Measurements from ENCODE around the gene TBCE. TPM values are rescaled to one million over a fixed set of nuclear protein-coding genes. Genes with fewer than 3 reads are reported as not detected.

TBCE gene
- total and polyA plus RNA-seq, 9 of the 15 experiments (the other 6 are each of a cell fraction or from before 2014, with no cell fraction given), result 52.6 to 92.1 (median 82.1) TPM

DNA sequence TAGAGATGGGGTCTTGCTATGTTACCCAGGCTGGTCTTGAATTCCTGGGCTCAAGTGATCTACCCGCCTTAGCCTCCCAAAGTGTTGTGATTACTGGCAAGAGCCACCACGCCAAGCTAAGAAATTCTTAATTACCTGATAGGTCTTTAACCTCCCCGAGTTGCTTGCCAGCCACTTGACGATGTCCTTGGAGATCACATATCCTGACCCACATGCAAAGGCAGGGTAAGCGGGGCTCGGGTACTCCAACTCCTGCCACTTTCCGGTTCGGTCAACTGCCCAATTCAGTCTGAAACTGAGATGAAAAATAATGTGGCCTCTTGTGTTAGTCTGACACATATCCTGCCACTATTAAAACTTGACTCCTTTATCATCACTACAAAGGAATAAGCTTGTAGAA is 86.8 kb downstream of the TBCE start (continued):
- no peak for TF ChIP-seq HNRNPL (IDR thresholded peaks at IDR 0.05; ENCODE audit: low read depth, low read length)
- TF ChIP-seq NCOA4 (IDR thresholded peaks at IDR 0.05; ENCODE audit: partially characterized antibody), result no peak
- TF ChIP-seq GMEB1 (CRISPR knock-in tag; IDR thresholded peaks at IDR 0.05), result no peak
- no peak for TF ChIP-seq TARDBP (IDR thresholded peaks at IDR 0.05)
- no peak for TF ChIP-seq ZEB2 (IDR thresholded peaks at IDR 0.05)
- TF ChIP-seq NUFIP1 (IDR thresholded peaks at IDR 0.05; ENCODE audit: partially characterized antibody), result no peak
- no peak for TF ChIP-seq MBD2 (IDR thresholded peaks at IDR 0.05; ENCODE audit: borderline replicate concordance, low read depth)
- TF ChIP-seq HCFC1 (IDR thresholded peaks at IDR 0.05; ENCODE audit: low read depth, low read length), result no peak
- TF ChIP-seq RAD21 (CRISPR knock-in tag; conservative IDR thresholded peaks at IDR 0.05 in 1 of 2, IDR thresholded peaks at IDR 0.05 in 1 of 2), result no peak

GRCh38 chr1:235455097-235455496 is 87.9 kb downstream of the TBCE start:
- Histone ChIP-seq H3K36me3 (ENCODE audit: control insufficient read depth, insufficient read depth, low read length) (peaks cover 54% of the 10 kb centered on the region; the same call in 2 of the 3 replicates), H3K4me1 (replicated peaks in 1 of 2; ENCODE audit: control insufficient read depth in 2 of 2, insufficient read depth in 2 of 2, low read length in 2 of 2) (peaks cover 0 to 6% of the 10 kb centered on the region in 2 experiments; a peak in 3 of 5 replicates), H3K4me3 (no peak overlapping the region), H3K79me2 (ENCODE audit: control insufficient read depth, insufficient read depth, low read length) (no peaks in the 10 kb centered on the region), H3K9me3 (replicated peaks; ENCODE audit: control insufficient read depth, insufficient read depth, low read depth, low read length) (no peaks in the 10 kb centered on the region), H2AFZ (ENCODE audit: low read depth, low read length) (no peak overlapping the region), H3K27ac (ENCODE audit: extremely low read depth, low read depth, low read length) (no peak overlapping the region), H3K27me3 (ENCODE audit: control insufficient read depth in 2 of 2, insufficient read depth in 2 of 2, low read length in 2 of 2) (no peaks in the 10 kb centered on the region), H3K9me1 (ENCODE audit: control insufficient read depth, insufficient read depth, low read length) (no peaks in the 10 kb centered on the region), H4K20me1 (replicated peaks; ENCODE audit: control insufficient read depth, insufficient read depth, low read length) (no peaks in the 10 kb centered on the region), H3K9ac (ENCODE audit: insufficient read depth in 1 of 2, low read depth in 2 of 2, low read length in 2 of 2) (no peak overlapping the region), H3K4me2 (ENCODE audit: insufficient read depth, low read length) (no peak overlapping the region)
- BruUV-seq (replicated peaks), result no TSS peak
- TF ChIP-seq TCF7 (IDR thresholded peaks at IDR 0.05; ENCODE audit: borderline replicate concordance) (no peak), ZNF121 (CRISPR knock-in tag; conservative IDR thresholded peaks at IDR 0.05) (peak; percentile 51)
- no peak for FAIRE-seq
- ChIA-PET POLR2A (interaction anchor here (0.7 to 1.4 kb wide), 3 partner anchors 9 to 911 kb away, joined by 3 read pairs; no protein-coding TSS in a partner anchor), CTCF (ENCODE audit: low intra/inter-chr PET ratio) (no interaction called here)
- in situ Hi-C loops (cut with MboI) (no loop called here), intact Hi-C loops (cut with micrococcal nuclease) (no loop called here)
- 62% methylated on average over 2 of the region's 2 CpGs for WGBS (ENCODE audit: insufficient coverage, low coverage, missing lambda C conversion rate)
- ATAC-seq, result no peak
- no peak for DNase-seq (ENCODE audit: extremely low read depth in 1 of 4, low spot score in 3 of 4)
